Right lobe of liver (tissue), 4 donors: ENCODE data around the gene LARP6.

ENCODE experiments used
- CTCF ChIP-seq, 4 donors: fragments of 200-600 bp in 3 of 4; fragments of 450-650 bp in 1 of 4; IDR thresholded peaks; one replicate each; pipeline versions ENCODE4 v1.5.1 to v1.8.0; 2016 to 2022; ENCODE audit warnings: antibody characterized with exemption in 4 of 4, mild to moderate bottlenecking in 2 of 4
- POLR2A ChIP-seq: fragments of 450-650 bp; IDR thresholded peaks from one replicate; pipeline ENCODE4 v1.6.1; 2017; ENCODE audit warnings: antibody characterized with exemption, mild to moderate bottlenecking
- donor health status: DM: no; HTN: no; CAD: no.
- donor health status: DM: no; HTN: no; CAD: no.
- donor health status: DM: no; HTN: yes; CAD: no.

GRCh38 chr15:70791259-70791658, 62.7 kb downstream of the LARP6 start:
- TF ChIP-seq POLR2A: no peak
- no peak for TF ChIP-seq CTCF (IDR thresholded peaks at IDR 0.05)
